ENCODE results near the gene FGD2.

FGD2 gene

DNA sequence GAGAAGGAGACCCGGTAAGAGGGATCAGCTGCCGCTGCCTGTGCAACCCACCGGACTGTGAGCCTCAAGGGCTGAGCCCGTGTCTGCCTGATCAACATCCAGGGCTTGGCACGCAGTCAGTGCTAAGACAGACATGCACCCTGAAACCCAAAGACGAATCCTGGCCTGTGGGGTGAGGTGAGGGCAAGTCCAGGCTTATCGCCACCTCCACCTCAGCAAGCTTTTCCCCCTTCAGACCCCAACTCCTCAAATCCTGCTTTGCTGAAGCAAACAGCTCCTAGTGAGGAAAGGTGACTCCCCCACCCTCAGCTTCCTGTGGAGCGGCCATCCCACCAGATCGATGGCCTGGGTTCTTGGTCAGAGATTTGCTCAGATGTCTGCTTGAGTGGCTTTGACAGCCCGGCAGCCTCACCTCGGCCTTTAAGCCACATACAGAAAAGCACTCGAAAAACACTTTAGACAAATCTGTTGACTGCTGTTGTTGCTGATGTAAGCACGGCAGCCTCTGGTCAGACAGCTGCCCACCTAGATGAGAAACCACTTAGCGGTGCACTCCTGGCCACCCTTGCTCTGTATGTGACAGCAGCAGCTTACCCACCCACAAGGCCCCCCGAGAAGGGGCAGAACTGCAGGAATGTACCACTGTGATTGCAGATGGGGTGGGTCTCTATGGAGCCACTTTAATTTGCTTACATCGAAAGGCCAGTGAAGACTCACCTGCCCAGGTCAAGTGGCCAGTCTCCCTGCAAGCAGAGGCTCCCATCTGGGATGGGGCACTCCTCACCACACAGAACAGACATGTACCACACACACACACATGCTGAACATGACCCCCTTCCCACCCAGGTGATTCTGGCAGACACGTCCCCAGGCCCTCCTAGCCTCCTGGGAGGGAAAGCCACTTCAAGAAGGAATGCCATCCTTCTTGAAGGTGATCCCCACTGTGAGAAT lies 34.3 kb upstream of the FGD2 start:
- in situ Hi-C loops (cut with MboI; ENCODE audit: low sequenced_read_pairs) = no loop called here

DNA sequence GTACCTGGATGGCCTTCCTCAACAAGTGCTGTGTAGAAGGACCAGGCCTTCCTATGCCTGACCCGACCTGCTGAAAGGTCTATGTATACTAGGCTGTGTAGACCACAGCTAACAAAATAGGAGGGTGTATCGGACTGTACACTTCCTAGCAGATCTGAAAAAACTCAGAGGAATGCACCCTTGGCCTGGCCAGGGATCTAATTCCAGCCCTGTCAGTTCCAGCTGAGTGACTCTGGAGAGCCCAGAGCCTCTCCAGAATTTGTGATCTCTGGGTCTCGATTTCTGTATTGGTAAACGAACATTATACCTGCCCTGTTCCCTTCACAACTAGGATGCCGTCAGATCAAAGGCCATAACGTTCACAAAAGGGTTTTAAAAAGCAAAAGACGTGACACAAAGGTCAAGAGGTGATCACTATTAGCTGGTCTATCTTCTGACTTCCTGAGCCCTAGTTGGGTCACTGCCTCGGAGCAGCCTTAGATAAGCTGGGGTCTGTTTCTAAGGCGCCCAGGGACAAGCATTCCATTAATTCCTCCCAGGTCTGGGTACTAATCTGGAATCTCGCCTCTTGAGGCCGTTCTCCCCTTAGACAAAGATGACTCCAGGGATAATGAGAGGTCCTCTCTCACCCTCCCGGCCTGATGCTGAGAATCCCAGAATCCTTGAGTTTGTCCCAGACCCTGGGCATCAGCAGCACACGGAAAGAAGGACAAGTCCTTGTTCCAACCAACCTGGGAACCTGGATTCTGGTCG lies 33.4 kb upstream of the FGD2 start:
- in situ Hi-C loops (cut with MboI; ENCODE audit: low sequenced_read_pairs) = no loop called here

DNA sequence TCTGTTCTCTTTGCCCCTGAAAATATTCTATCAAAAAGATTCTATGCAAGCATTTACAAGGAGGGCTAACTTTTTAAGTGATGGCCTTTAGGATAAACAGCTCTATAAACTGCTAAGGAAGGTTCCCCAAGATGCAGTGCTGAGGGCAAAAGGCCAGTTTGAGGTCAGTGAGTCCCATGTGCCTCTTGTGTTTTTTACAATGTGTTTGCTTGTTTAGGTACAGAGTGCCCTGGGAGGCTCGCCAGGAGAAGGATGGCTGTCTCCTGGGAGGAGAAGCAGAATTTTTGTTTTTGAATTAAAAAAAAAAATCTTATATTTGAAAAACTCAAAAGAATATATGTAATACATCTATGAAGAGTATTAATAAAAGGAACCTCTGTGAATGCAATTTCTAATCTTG lies 32.3 kb upstream of the FGD2 start:
- in situ Hi-C loops (cut with MboI; ENCODE audit: low sequenced_read_pairs) = no loop called here

DNA sequence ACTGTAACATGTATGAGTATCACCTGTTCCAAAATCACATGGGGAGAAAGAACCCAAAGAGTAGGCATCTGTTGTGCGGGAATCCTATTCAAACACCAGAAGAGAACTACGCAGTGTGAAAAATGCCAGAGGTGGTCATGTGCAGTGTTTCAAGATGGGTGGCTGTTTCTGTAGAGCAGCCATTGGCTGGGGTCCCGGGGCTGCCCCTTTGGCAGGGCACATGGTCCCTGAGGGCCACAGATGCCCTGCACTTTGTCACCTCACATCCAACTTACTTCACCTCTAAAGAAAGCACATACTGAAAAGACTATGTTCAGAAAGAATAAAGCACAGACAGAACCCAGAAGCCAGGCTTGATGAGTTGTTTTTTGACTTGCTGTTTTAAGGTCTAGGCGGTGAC lies 31.8 kb upstream of the FGD2 start:
- in situ Hi-C loops (cut with MboI; ENCODE audit: low sequenced_read_pairs) = no loop called here

DNA sequence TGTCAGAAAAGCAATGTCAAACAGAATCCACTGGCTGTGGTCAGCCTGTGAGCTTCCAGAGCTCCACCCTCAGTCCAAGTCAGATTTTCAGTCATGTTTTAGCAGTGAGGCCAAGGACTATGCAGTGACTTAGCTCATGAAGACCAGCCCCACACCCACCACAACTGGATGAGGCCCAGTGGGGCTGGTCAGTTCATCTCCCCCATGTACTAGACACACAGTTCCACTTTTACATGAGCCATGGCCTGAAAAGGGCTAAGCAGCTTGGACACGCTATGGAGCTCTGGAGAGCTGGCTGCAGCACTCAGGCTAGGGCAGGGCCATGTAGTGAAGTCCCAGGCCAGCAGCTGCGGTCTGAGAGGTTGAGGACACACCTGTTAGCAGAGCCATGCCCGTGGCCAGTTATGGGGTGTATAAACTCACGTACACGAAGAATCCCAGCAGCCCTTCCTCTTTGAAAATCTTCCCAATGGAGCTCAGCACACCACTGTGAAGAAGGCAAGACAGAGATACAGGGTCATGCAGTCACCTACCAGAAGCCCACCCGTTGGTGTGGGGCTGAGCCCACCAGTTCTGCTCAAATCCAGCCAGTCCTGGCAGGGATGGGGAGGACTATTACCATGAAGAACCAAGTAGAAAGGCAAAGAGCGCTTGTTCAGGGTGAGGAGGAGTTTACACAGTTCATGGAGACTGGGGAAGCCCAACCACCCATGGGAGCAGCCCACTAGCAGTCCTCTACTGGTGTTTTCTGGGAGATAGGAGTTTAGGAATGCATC lies 30.0 kb upstream of the FGD2 start:
- in situ Hi-C loops (cut with MboI; ENCODE audit: low sequenced_read_pairs) = no loop called here

DNA sequence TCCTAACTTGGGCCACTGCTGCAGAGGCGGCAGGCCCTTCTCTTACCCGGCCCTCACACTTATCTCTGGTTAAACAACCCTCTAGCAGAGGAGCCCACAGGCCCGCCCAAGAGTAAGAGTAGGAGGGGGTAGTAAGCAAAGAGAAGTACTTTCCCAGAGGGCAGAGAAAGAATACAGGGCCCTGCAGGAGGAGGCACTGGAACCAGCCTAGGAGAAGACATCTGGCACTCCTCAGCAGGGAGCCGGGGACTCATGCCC lies 29.5 kb upstream of the FGD2 start:
- in situ Hi-C loops (cut with MboI; ENCODE audit: low sequenced_read_pairs) = no loop called here

DNA sequence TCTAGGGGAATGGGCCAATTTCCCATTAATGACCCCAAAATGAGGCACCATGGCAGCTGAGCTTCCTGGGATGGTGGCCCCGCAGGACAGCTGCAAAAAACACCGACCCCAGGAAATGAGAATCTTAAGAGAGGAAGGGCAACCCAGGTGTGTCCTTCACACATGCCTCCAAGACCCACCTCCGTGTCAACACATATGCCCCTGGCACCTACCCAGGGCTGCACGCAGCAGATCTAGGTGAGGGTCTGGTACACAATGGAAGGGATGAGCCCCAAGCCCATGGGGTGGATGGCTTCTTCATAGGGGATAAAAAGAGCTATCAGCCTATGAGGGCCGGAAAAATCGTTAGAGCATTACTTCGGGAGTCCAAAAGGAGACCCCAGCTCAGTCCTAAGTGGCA lies 28.9 kb upstream of the FGD2 start:
- in situ Hi-C loops (cut with MboI; ENCODE audit: low sequenced_read_pairs) = no loop called here

DNA sequence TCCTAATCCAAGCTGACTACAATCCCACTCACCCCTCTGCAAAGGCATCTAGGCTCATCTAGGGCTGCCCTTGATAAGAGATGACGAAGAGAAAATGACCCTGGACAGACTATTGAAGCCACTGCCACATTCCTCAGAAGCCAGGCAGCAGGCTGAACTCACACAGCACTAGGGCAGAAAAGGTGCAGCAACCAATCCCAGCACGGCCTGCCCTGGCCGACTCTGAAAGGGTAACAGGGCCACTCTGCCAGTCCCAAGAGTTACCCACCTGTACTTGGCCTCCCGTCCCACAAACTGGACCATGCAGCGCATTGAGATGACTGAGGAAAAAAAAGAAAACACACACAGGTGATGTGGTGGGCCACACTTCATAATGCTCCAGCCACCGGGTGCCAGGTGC lies 28.5 kb upstream of the FGD2 start:
- in situ Hi-C loops (cut with MboI; ENCODE audit: low sequenced_read_pairs) = no loop called here

DNA sequence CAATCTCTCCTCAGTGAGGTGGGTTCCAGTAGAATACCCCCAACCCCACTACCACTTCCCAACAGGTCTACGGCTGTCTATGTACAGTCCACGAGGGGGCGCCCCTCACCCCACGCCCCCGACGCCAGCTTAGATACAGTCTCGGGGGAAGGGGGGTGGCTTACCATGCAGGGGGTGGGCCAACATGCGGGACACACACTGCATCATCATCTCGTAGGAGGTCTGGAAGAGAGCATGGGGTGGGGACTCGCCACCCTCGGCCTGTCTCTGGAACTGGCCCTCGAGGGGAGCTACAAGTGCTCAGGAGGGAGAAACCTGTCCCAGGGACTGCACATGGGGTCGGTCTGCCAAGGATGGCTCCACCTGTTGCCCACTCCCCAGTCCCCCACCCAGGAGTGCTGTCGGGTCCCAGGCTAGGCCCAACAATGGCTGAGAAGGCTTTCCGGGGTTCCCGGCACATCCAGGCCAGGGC lies 27.9 kb upstream of the FGD2 start:
- in situ Hi-C loops (cut with MboI; ENCODE audit: low sequenced_read_pairs) = no loop called here

DNA sequence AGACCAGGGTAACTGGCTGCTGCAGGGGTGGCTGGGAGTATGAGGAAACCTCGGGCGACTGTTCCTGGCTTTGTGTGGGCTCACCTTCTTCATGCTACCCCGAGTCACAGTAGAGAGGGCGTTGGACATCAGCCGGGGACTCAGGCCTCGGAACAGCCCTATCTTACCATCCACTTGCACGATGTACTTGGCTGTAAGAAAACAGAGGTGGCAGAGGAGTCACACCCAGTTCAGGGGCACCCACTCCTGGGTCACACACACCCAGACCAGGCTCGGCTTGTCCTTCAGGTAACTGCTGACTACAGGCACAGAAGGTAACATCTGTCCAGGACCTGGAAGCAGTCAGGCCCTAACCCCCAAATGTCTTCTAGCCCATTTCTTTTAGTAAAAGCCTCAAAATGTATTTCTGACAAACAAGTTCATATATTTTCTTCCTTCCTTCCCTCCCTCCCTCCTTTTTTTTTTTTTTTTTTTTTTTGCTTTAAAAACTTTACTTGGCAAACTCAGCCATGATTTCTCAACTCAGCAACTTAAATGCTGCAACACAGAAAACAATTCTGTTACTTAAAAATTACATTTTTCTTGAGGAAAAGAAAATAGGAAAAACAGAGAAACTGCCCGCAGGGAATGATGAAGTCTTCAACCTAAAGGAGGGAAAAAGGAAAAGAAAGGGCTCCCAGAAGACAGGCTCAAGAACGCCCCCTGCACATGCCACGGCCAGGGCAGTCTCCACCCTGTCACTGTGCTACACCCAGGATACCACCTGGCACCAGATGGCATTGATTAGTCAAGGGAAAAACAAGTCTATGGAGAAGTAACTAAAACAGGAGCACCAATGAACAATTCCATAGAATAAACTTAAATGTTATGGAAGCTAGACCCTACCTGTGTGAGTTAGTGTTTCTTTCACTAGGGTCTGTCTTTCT lies 26.8 kb upstream of the FGD2 start:
- in situ Hi-C loops (cut with MboI; ENCODE audit: low sequenced_read_pairs) = no loop called here

DNA sequence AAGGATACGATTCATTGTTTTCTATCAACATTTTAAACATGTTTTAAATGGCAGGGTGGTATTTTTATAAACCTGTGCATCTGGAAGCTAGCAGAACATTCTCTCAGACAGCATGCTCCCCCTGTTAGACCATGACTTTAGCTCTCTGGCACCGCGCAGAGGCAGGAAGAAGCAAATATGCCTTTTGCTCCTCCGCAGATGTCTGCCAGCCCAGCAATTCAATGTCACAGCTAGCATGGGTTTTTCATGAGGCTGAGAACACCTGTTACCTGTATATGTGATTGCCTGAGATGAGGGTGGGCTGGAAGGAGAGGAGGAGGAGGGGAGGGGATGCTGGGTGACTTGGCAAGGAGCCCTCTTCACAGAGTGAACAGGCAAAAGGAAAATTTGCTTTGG lies 26.1 kb upstream of the FGD2 start:
- in situ Hi-C loops (cut with MboI; ENCODE audit: low sequenced_read_pairs) = no loop called here

DNA sequence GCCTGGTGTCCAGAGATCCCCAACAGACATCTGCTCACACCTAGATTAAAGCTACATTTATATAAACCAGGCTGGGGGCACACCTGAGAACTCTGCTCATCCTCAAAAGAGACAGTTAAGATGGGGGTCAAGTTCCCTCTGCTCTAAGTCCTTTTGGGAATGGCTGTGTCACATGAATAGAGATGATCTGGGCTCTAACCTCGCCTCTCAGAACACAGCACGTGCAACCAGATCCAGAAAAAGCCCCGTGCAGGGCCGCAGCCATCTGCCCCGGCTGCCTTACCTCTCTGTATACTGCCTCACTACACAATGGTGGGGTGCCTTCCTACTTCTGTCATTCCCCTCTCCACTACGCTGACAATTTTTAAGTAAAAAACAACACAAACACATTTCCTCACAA lies 25.3 kb upstream of the FGD2 start:
- in situ Hi-C loops (cut with MboI; ENCODE audit: low sequenced_read_pairs) = no loop called here

DNA sequence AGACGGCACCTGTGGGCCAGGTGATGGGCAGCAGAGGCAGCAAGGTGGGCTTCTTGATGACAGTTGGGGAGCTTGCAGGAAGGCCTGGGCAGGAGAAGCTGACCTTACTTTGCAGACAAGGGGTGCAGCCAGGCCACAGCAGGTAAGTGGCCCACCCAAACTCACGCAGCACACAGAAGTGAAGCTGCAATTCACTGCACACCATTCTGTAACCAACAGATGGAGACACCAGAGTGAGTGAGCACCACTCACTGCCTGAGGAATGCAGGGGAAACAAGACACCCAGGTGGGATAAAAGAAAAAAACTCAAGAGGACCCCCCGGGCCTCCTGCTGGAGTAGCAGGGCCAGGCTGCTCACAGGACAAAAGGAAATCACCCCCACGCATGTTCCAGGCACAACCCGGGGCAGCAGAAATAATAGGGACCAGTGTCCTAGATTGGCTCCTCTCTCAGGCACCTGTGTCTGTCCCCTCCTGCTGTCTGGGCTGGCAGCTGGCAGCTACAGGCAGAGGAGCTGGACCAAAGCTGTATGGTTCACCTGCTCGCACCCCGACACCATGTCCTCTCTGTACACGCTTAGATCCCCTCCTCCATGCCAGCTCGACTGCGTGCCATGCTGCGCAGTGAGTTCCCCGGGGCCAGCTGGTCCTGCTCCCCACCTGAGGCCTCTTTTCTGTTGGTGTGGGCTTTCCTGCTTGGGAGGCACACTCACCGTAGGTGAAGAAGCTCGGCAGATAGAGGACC lies 24.4 kb upstream of the FGD2 start:
- in situ Hi-C loops (cut with MboI; ENCODE audit: low sequenced_read_pairs) = no loop called here

DNA sequence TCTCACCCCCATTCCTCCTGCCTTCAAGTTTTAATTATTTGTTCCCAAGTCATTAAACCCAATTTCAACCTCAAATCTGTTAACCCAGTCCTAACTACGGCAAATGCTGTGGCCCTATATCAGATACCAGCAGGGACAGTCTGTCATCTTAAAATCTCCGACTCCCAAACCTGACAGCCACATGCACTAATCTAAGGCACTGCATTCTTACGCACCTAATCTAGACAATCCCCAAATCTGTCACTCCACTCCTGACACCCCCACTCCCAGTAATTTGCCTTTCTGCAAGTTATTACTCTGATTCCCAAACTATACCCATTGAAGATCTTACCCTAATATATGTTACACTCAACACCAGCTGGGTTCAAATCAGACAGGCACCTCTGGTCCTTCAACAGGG lies 21.9 kb upstream of the FGD2 start:
- in situ Hi-C loops (cut with MboI; ENCODE audit: low sequenced_read_pairs) = no loop called here

DNA sequence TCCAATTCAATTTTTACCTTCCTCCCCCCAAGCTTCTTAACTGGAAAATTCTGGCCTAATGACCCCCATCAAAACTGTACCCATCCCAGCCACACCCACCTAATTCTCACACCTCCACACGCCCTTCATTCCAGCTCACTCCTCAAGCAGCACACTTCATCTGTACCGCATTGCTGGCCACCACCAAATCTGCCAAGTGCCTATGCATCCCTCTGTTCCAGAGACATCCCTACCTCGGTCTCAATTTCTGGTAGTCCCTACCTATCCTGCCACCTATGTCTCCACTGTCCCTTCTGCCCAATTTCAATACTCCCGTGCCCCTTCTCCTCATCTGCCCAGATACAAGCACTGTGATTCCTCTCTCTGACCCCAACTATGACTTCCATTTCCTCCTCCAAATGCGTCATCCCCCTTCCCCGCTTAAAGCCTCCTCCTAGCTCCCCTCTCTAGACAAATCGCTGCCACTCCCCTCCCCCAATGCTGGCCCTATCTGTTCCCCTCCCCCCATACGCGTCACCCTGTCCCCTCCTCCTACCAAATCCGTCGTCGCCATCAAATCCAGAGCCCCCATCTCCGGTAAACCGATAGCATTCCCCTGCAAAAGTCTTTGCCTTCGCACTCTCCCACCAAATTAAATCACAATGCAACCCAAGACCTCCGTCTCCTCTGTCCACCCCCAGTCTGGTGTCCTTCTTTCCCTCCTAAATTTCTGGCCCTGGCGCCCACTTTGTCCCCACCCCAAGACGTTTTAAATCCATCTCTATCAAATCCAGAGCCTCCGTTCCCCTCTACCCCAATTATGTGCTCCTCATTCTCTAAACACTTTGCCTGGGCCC lies 20.7 kb upstream of the FGD2 start:
- in situ Hi-C loops (cut with MboI; ENCODE audit: low sequenced_read_pairs) = no loop called here

DNA sequence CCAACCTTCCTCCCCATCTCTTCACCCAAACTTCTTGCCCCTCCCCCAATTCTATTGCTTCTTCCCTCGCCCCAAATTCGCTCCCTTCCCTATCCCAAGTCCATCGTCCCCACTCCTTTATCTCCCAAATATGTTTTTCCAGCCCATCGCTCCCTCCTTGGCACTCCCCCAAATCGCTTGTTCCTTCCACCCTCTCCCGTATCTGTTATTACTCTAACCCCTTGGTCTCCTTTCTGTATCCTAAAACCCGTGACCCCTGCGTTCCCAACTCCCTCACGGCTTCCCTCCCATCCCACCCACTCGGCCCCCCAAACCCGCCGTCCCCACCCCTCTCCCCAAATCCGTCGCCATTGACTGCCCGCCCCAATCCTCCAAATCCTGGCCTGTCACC lies 20.0 kb upstream of the FGD2 start:
- in situ Hi-C loops (cut with MboI; ENCODE audit: low sequenced_read_pairs) = no loop called here

DNA sequence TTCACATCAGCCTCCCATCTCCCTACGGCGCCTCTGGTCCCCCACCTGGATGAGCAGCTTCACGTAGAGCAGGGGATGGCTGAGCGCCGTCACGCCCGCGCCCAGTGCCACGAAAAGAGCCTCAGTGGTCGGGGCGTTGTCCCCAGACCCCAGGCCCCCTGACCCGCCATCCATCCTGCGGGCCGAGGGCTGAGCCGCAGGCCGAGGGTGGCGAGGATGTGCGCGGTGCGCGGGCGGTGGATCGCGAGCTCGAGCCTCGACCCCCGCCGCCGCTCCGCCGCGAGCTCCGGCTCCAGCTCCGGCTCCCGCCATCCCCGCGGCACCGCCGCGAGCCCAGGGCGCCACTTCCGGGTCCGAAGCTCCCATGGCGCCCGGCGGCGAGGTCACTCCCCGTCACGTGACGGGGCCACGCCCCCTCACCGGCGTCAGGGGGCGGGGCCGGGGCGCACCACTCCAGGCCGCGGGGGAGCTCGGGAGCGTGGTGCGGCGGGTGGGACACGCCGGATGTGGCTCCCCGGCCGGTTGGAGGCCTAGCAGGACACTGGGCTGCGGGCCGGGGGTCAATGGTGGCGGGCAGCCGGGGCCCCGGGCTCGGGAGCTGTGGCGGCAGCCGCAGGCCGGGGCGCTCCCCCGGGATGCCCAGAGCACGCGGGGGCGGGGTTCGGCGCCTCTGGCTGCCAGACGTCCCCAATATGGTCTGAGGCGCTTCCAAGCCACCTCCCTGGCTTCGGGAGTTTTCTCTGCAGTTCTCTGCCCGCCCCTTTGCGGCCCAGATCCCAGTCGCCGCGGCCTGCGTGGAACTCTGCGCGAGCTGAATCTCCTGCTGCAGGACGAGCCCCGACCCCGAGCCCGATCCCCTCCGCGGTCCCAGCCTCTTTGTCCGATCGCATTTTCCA lies 19.4 kb upstream of the FGD2 start, which contains the start of gene MTCH1:
MTCH1 (minus strand) TSS at position 389 of the 896 bp plus-strand sequence; CDS start at position 366, 23 bp downstream.
- in situ Hi-C loops (cut with MboI; ENCODE audit: low sequenced_read_pairs) = no loop called here

DNA sequence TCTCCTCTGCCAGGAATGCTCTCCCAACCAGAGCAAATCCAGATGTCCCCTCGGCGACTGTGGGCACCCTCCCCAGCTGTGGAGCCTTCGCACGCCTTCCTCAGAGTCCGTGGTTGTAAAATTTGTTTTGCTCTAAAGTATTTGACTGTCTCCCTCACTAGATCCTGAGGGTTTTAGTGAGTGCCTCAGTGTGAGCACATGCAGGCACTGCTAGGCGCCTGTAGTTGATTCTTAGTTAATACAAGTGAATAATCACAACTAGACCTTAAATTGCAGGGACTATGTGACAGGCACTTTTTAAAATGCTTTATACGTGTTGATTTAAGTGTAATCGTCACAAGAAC lies 18.8 kb upstream of the FGD2 start:
- in situ Hi-C loops (cut with MboI; ENCODE audit: low sequenced_read_pairs) = no loop called here

All from HL-60/S4 treated with retinoic acid at 250 ng/mL for 4 days and 3 days (cell line).